ENCODE results near the gene CMBL.

GRCh38 chr5:10261065-10261464 is 46.6 kb downstream of the CMBL start:
- TF ChIP-seq CTCF (IDR thresholded peaks at IDR 0.05), result no peak
- no peak for TF ChIP-seq POLR2AphosphoS5 (IDR thresholded peaks at IDR 0.05)
- TF ChIP-seq POLR2A (IDR thresholded peaks at IDR 0.05), result no peak
